ENCODE measurements around the gene OSBPL1A.

DNA sequence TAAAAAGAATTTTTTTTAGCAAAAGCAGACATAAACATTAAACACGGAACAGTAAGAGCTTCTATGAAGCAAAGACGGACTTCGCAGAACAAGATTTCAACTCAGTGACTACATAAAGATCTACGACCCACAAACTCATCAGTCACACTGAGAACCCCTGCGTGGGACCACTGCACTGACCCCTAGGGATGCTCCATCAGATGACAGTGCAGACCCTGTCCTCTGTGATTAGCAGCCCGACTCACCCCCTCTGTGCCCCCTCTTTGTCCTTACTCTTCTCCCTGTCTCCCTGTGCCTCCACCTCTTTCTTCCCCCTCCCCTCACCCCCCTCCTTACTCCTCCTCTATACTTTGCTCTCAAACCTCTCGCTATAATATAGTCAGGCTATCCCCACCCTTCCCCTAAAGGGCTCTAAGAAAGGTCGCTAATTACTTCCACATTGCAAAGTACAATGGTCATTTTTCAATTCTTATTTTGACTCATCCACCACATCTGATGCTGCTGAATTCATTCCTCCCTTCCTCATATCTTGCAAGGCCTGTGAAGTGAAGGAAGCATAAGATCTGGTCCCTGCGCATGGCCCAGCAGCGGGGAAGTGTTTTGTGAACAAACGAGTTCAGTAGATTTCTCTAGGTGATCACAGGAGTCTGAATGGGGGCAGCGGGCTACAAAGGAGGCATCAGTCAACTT lies 169.5 kb downstream of the OSBPL1A start:
- no peak for TF ChIP-seq POLR2A (IDR thresholded peaks at IDR 0.05)
- TF ChIP-seq, protein P1, sequence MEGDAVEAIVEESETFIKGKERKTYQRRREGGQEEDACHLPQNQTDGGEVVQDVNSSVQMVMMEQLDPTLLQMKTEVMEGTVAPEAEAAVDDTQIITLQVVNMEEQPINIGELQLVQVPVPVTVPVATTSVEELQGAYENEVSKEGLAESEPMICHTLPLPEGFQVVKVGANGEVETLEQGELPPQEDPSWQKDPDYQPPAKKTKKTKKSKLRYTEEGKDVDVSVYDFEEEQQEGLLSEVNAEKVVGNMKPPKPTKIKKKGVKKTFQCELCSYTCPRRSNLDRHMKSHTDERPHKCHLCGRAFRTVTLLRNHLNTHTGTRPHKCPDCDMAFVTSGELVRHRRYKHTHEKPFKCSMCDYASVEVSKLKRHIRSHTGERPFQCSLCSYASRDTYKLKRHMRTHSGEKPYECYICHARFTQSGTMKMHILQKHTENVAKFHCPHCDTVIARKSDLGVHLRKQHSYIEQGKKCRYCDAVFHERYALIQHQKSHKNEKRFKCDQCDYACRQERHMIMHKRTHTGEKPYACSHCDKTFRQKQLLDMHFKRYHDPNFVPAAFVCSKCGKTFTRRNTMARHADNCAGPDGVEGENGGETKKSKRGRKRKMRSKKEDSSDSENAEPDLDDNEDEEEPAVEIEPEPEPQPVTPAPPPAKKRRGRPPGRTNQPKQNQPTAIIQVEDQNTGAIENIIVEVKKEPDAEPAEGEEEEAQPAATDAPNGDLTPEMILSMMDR (IDR thresholded peaks at IDR 0.05 in 4 of 5, conservative IDR thresholded peaks at IDR 0.05 in 1 of 5) = no peak
